Right cardiac atrium (tissue), 5 donors: ENCODE measurements around the gene CD14. TPM values are rescaled to one million over a fixed set of nuclear protein-coding genes. Genes with fewer than 3 reads are reported as not detected.
"Not testable (repeated sequence)": the region's sequence is repeated elsewhere in the genome, so short reads cannot be mapped to it uniquely, and the experiment has no call there.

Experiments used
- ATAC-seq, 2 donors: fragments of 200-7000 bp; cut with Tn5 transposase; one replicate each; pipeline versions ENCODE4 v1.8.0 to v1.9.1; 2020; ENCODE audit warnings: moderate library complexity in 2 of 2, mild to moderate bottlenecking in 1 of 2
- DNase-seq, 3 donors: peaks; one replicate each; pipeline ENCODE4 v3.0.0-alpha.2; 2020
- H3K27ac ChIP-seq: one replicate; pipeline ENCODE4 v1.5.1; 2013; ENCODE audit warnings: mild to moderate bottlenecking, low read length, control low read depth, moderate library complexity
- H3K27me3 ChIP-seq: one replicate; pipeline ENCODE4 v1.6.1; 2013; ENCODE audit not compliant: control insufficient read depth, insufficient read depth
- H3K4me1 ChIP-seq: one replicate; pipeline ENCODE4 v1.6.1; 2013; ENCODE audit warnings: low read length; ENCODE audit not compliant: control insufficient read depth, insufficient read depth
- H3K4me3 ChIP-seq: one replicate; pipeline ENCODE4 v1.5.1; 2013; ENCODE audit warnings: low read length, control low read depth
- H3K9me3 ChIP-seq: one replicate; pipeline ENCODE4 v1.6.1; 2013; ENCODE audit warnings: low read length; ENCODE audit not compliant: control insufficient read depth
- WGBS: extraction: QIAGEN DNeasy Blood & Tissue Kit; methylation state at CpG from one replicate; pipeline ENCODE4 v1.1.7; 2013; 5-methylcytosine and 5-hydroxymethylcytosine counted together
- intact Hi-C, 4 donors: fragments of 100-400 bp; cut with DNase I; formaldehyde crosslinking; loops; one replicate each; pipeline versions ENCODE4 v1.11.0 to v1.14.0; 2022 to 2023
- polyA plus RNA-seq: library from polyadenylated mRNA; stranded (reverse); fragments of 200-250 nt; gene quantifications from one replicate; pipeline ENCODE4 v1.2.3, GENCODE V29; 2013
- total RNA-seq, 4 donors: library from RNA; stranded (reverse); fragmentation: NEBNext Ultra II Directional; extraction: Animal tissue kit (Norgen Biotek cat#: 25700); gene quantifications; one replicate each; pipeline ENCODE4 v1.2.1, GENCODE V29; 2021
- donor health status: healthy with polysubstance abuse.
- donor health status: DM: no; HTN: yes; CAD: no.
- donor health status: DM: no; HTN: no; CAD: no.
- donor health status: DM: no; HTN: yes; CAD: no; lungs with severe emphysema.
- donor health status: DM: yes; HTN: yes; CAD: no.

The CD14 gene
- total and polyA plus RNA-seq, 5 donors = 25.1 to 99.0 (median 65.2) TPM

- H3K4me1 ChIP-seq, H3K27ac ChIP-seq, ATAC-seq, intact Hi-C loops, H3K4me3 ChIP-seq, H3K27me3 ChIP-seq, H3K9me3 ChIP-seq, DNase-seq: not testable (repeated sequence)
Observed at GRCh38 chr5:140623061-140623460, 9.9 kb downstream of the CD14 start.

GRCh38 chr5:140622301-140622700, 10.7 kb downstream of the CD14 start:
- Histone ChIP-seq H3K4me3 (no peak overlapping the region), H3K9me3 (no peaks in the 10 kb centered on the region), H3K27ac (no peak overlapping the region), H3K27me3 (no peaks in the 10 kb centered on the region), H3K4me1 (no peaks in the 10 kb centered on the region)
- ATAC-seq (no peak), DNase-seq (no peak)
- WGBS = 63% methylated on average over 3 of the region's 3 CpGs
- intact Hi-C loops = no loop called here

GRCh38 chr5:140611020-140611521, 21.9 kb downstream of the CD14 start:
- Histone ChIP-seq H3K4me1 (no peaks in the 10 kb centered on the region), H3K9me3 (no peaks in the 10 kb centered on the region), H3K27me3 (no peaks in the 10 kb centered on the region), H3K27ac (no peak overlapping the region), H3K4me3 (no peak overlapping the region)
- peak; percentile 23 to 62 for ATAC-seq
- 51% methylated on average over 2 of the region's 2 CpGs for WGBS
- peak in 1 of 3 donors; percentile 54 for DNase-seq
- intact Hi-C loops = no loop called here

- H3K27me3 ChIP-seq = no peaks in the 10 kb centered on the region
- DNase-seq (peak; percentile 49 to 77 (median 73)), ATAC-seq (peak; percentile 80 to 82)
- H3K4me3 ChIP-seq = no peak overlapping the region
- H3K4me1 ChIP-seq = no peaks in the 10 kb centered on the region
- WGBS = 61% methylated on average over 4 of the region's 4 CpGs
- H3K9me3 ChIP-seq = no peaks in the 10 kb centered on the region
- intact Hi-C loops = no loop called here
- H3K27ac ChIP-seq = peak overlapping the region; percentile 72
Observed at GRCh38 chr5:140609126-140609525, 23.8 kb downstream of the CD14 start.

GRCh38 chr5:140608722-140609121, 24.3 kb downstream of the CD14 start:
- Histone ChIP-seq H3K4me3 (no peak overlapping the region), H3K4me1 (no peaks in the 10 kb centered on the region), H3K27ac (peak overlapping the region; percentile 72), H3K27me3 (no peaks in the 10 kb centered on the region), H3K9me3 (no peaks in the 10 kb centered on the region)
- intact Hi-C loops = no loop called here
- ATAC-seq = no peak
- DNase-seq = no peak

- Histone ChIP-seq H3K27me3 (no peaks in the 10 kb centered on the region), H3K4me1 (no peaks in the 10 kb centered on the region), H3K27ac (no peak overlapping the region), H3K4me3 (no peak overlapping the region), H3K9me3 (no peaks in the 10 kb centered on the region)
- intact Hi-C loops = no loop called here
- WGBS = 73% methylated on average over 2 of the region's 2 CpGs
- no peak for ATAC-seq
- no peak for DNase-seq
Observed at GRCh38 chr5:140607031-140607430, 25.9 kb downstream of the CD14 start.

GRCh38 chr5:140605879-140606278, 27.1 kb downstream of the CD14 start:
- no peak overlapping the region for H3K4me3 ChIP-seq
- H3K27ac ChIP-seq = no peak overlapping the region
- intact Hi-C loops = no loop called here
- no peak for DNase-seq
- no peaks in the 10 kb centered on the region for H3K27me3 ChIP-seq
- no peaks in the 10 kb centered on the region for H3K4me1 ChIP-seq
- WGBS = 77% methylated on average over 3 of the region's 3 CpGs
- ATAC-seq = no peak
- H3K9me3 ChIP-seq = no peaks in the 10 kb centered on the region

- 94% methylated on average over 2 of the region's 2 CpGs for WGBS
- ATAC-seq = no peak
- H3K9me3 ChIP-seq = no peaks in the 10 kb centered on the region
Observed at GRCh38 chr5:140603734-140604133, 29.2 kb downstream of the CD14 start.

GRCh38 chr5:140603446-140603698, 29.6 kb downstream of the CD14 start:
- H3K27ac ChIP-seq, H3K4me1 ChIP-seq, intact Hi-C loops, H3K27me3 ChIP-seq, DNase-seq, ATAC-seq, H3K9me3 ChIP-seq, H3K4me3 ChIP-seq: not testable (repeated sequence)
- WGBS = 93% methylated on average over 4 of the region's 4 CpGs

More at GRCh38 chr5:140603734-140604133, 29.2 kb downstream of the CD14 start:
- H3K27me3 ChIP-seq = no peaks in the 10 kb centered on the region
- no peak overlapping the region for H3K4me3 ChIP-seq
- H3K27ac ChIP-seq = no peak overlapping the region
- no peaks in the 10 kb centered on the region for H3K4me1 ChIP-seq
- no peak for DNase-seq
- intact Hi-C loops = no loop called here

GRCh38 chr5:140602147-140602546, 30.8 kb downstream of the CD14 start:
- Histone ChIP-seq H3K9me3 (no peaks in the 10 kb centered on the region), H3K4me1 (no peaks in the 10 kb centered on the region), H3K27ac (peak overlapping the region; percentile 13), H3K27me3 (no peaks in the 10 kb centered on the region), H3K4me3 (no peak overlapping the region)
- DNase-seq = no peak
- whole genome bisulfite sequencing = 70% methylated on average over 4 of the region's 4 CpGs
- peak in 1 of 2 donors; percentile 57 for ATAC-seq
- intact Hi-C loops = no loop called here

GRCh38 chr5:140600096-140600495, 32.9 kb downstream of the CD14 start:
- DNase-seq (no peak), ATAC-seq (no peak)
- no peak overlapping the region for H3K4me3 ChIP-seq
- no peaks in the 10 kb centered on the region for H3K4me1 ChIP-seq
- H3K27me3 ChIP-seq = no peaks in the 10 kb centered on the region
- no peak overlapping the region for H3K27ac ChIP-seq
- H3K9me3 ChIP-seq = no peaks in the 10 kb centered on the region
- intact Hi-C loops = no loop called here

- WGBS = 76% methylated on average over 2 of the region's 2 CpGs
- intact Hi-C loops = no loop called here
Observed at GRCh38 chr5:140598836-140599235, 34.1 kb downstream of the CD14 start.

More at GRCh38 chr5:140598836-140599235, 34.1 kb downstream of the CD14 start:
- no peak overlapping the region for H3K4me3 ChIP-seq
- H3K27ac ChIP-seq = no peak overlapping the region
- H3K9me3 ChIP-seq = no peaks in the 10 kb centered on the region
- H3K4me1 ChIP-seq = no peaks in the 10 kb centered on the region
- ATAC-seq (no peak), DNase-seq (no peak)
- H3K27me3 ChIP-seq = no peaks in the 10 kb centered on the region
